CD4-positive, alpha-beta T cell treated with Interleukin-21 for 1 hour (primary cell): Measurements from ENCODE around the gene TEX13B.

Experiments used
- DNase-seq: peaks from one replicate; pipeline ENCODE4 v3.0.0-alpha.2; 2020

The TEX13B gene

DNA sequence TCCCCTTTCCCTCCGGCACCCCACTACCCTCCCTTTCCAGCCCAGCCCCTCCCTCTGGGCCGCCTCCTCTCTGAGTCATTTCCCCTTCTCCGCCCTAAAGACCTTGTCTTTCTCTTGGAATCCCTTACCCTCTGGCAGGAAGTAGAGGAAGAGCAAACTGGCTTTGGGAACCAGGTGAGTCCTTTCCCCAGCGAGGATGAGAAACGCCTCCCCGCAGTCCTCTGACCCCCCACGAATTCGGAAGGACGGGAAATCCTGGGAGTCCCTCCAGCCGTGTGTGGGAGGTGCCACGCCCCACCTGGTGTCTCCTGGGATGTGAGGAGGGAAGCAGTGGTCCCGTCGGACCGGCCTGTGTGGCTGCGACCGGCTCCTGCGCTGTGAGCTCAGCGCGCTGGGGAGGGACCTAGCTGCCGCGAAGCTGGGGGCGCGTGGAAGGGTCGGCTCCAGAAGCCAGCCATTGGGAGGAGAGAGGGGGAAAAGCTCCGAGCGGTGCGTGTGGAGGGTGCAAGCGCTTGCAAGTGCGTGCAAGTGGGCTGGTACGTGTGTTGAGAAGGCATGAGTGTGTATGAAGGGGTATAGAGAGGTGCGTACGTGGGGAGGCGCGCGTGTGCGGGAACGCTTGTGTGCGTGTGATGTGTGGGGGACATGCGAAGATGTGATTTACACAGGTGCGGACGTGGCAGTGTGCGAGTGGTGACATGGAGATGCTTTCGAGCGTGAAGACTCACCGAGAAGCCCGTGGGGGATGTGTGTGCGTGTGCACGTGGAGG is 46.3 kb downstream of the TEX13B start:
- no peak for DNase-seq

DNA sequence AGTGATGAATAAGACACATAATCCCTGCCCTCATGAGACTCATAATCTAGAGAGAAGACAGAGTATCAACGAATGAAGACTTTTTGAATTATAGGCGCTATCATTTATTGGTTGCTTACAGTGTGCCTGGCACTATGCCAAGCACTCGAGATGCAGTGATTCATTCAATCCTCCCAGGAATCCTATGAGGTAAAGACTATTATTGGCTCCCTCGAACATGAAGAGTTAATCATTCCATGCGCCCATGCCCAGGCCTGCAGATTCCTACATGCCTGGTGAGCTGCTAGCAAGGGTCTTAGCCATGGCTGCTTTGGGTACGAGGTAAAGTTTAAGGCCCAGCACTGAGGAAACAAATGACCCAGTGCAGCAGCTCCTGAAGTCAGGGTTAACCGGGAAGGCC is 47.0 kb downstream of the TEX13B start:
- DNase-seq, result no peak

DNA sequence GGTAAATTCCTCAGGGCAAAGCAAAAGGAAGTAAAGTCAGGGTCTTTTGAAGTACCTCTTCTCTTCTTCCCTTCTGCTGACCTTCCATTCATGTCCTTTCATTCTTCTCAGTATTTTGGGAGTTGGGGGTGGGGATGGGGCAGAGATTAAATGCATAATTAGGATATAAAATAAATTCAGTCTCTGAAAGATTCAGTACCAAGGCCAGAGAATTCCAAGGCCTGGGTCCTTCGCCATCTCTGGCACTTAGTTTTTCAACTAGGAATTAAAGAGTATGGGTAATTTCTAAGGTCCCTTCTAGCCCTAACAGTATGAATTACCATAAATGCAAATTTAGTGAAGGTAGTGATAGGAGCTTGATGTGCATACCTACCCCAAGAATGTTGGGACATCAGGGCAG is 47.9 kb downstream of the TEX13B start:
- DNase-seq, result no peak
